SK-N-SH (cell line): ENCODE results near the gene PPP2R3B. TPM values are rescaled to one million over a fixed set of nuclear protein-coding genes. Genes with fewer than 3 reads are reported as not detected.

ENCODE experiments used
- CTCF ChIA-PET: fragments of 300-600, 350-600 bp; formaldehyde crosslinking; extraction: SDS; loops from one replicate; lab custom pipeline; 2021; lab: Yijun Ruan, JAX
- POLR2A ChIA-PET: fragments of 350-600 bp; sonication (Branson Sonifier 250); formaldehyde crosslinking; extraction: SDS; loops from one replicate; lab custom pipeline; 2020; ENCODE audit warnings: antibody characterized with exemption, inconsistent platforms; lab: Yijun Ruan, JAX
- DNase-seq: peaks from one replicate; pipeline ENCODE4 v3.0.0; 2012
- H2AFZ ChIP-seq: fragments of 200-600 bp; sonication (generic); 2 replicates; pipeline ENCODE4 v1.8.1; 2016; ENCODE audit warnings: antibody characterized with exemption, mild to moderate bottlenecking, low read depth
- H3F3A ChIP-seq: fragments of 200-600 bp; sonication (generic); replicated peaks from 2 replicates; pipeline ENCODE3; 2016; ENCODE audit warnings: antibody characterized with exemption, mild to moderate bottlenecking; ENCODE audit not compliant: insufficient read depth
- H3K27ac ChIP-seq, 2 experiments: fragments of 200-500 bp in 1 of 2; fragments of 200-600 bp in 1 of 2; sonication (Bioruptor generic) in 1 of 2; sonication (generic), shearing (Covaris generic) in 1 of 2; 2 replicates each; pipeline versions ENCODE4 v1.5.1 to v1.6.1; 2014 to 2016; ENCODE audit warnings: low read depth in 2 of 2, inconsistent platforms in 1 of 2, low read length in 1 of 2, mild to moderate bottlenecking in 1 of 2, mixed read lengths in 1 of 2
- H3K27me3 ChIP-seq: fragments of 200-600 bp; sonication (generic), shearing (Covaris generic); 2 replicates; pipeline ENCODE4 v1.6.1; 2016; ENCODE audit warnings: mixed run types; ENCODE audit not compliant: insufficient read depth
- H3K36me3 ChIP-seq, 2 experiments: fragments of 200-500 bp in 1 of 2; fragments of 200-600 bp in 1 of 2; sonication (Bioruptor generic) in 1 of 2; sonication (generic) in 1 of 2; replicated peaks in 1 of 2; 2 replicates each; pipeline versions ENCODE3 to v1.5.1; 2014 to 2016; ENCODE audit warnings: low read length in 1 of 2, mild to moderate bottlenecking in 1 of 2; ENCODE audit not compliant: insufficient read depth in 2 of 2, control insufficient read depth in 1 of 2
- H3K4me1 ChIP-seq, 2 experiments: fragments of 200-500 bp in 1 of 2; fragments of 200-600 bp in 1 of 2; sonication (Bioruptor generic) in 1 of 2; sonication (generic), shearing (Covaris generic) in 1 of 2; 2 replicates each; pipeline versions ENCODE4 v1.5.1 to v1.6.1; 2014 to 2016; ENCODE audit warnings: low read depth in 1 of 2, low read length in 1 of 2, mixed run types in 1 of 2; ENCODE audit not compliant: insufficient read depth in 2 of 2, control insufficient read depth in 1 of 2
- H3K4me2 ChIP-seq: fragments of 200-600 bp; sonication (generic), shearing (Covaris generic); 2 replicates; pipeline ENCODE4 v1.6.1; 2017; ENCODE audit warnings: mixed run types
- H3K4me3 ChIP-seq, 2 experiments: fragments of 200-500 bp in 1 of 2; fragments of 200-600 bp in 1 of 2; sonication (Bioruptor generic) in 1 of 2; sonication (generic), shearing (Covaris generic) in 1 of 2; 2 replicates each; pipeline versions ENCODE4 v1.5.1 to v1.8.1; 2014 to 2016; ENCODE audit warnings: low read depth in 2 of 2, inconsistent platforms in 1 of 2, low read length in 1 of 2, mild to moderate bottlenecking in 1 of 2, mixed read lengths in 1 of 2, moderate library complexity in 1 of 2
- H3K79me2 ChIP-seq: fragments of 200-600 bp; sonication (generic); 2 replicates; pipeline ENCODE4 v1.8.1; 2017; ENCODE audit warnings: mild to moderate bottlenecking; ENCODE audit not compliant: insufficient read depth
- H3K9ac ChIP-seq: fragments of 200-600 bp; sonication (generic); 2 replicates; pipeline ENCODE4 v1.6.1; 2017; ENCODE audit warnings: mixed run types
- H3K9me2 ChIP-seq: fragments of 200-600 bp; sonication (generic); 2 replicates; pipeline ENCODE4 v1.6.1; 2017; ENCODE audit warnings: mixed run types
- H3K9me3 ChIP-seq: fragments of 200-600 bp; sonication (generic); 2 replicates; pipeline ENCODE4 v1.6.1; 2017; ENCODE audit warnings: mixed run types, mild to moderate bottlenecking, moderate library complexity
- H4K20me1 ChIP-seq: fragments of 200-600 bp; sonication (generic); 2 replicates; pipeline ENCODE4 v1.6.1; 2017; ENCODE audit warnings: mild to moderate bottlenecking, mixed run types; ENCODE audit not compliant: insufficient read depth
- CHD2 ChIP-seq: fragments of 150-350 bp; IDR thresholded peaks from 2 replicates; pipeline ENCODE4 v1.6.1; 2018; ENCODE audit warnings: low read length; ENCODE audit not compliant: partially characterized antibody
- ELF1 ChIP-seq: IDR thresholded peaks from 2 replicates; pipeline ENCODE4 v1.4.0; 2012
- FOXJ3 ChIP-seq: sonication (generic); formaldehyde crosslinking; IDR thresholded peaks from 2 replicates; pipeline ENCODE4 v1.5.1; 2020; ENCODE audit warnings: mild to moderate bottlenecking, missing genetic modification reagents
- MXI1 ChIP-seq: IDR thresholded peaks from 2 replicates; pipeline ENCODE4 v1.6.1; 2012; ENCODE audit warnings: mild to moderate bottlenecking, low read depth, low read length, improper control_type of control experiment
- NRF1 ChIP-seq: IDR thresholded peaks from 2 replicates; pipeline ENCODE4 v1.6.1; 2012; ENCODE audit warnings: low read depth, mild to moderate bottlenecking, low read length
- POLR2AphosphoS5 ChIP-seq: IDR thresholded peaks from 2 replicates; pipeline ENCODE4 v1.6.1; 2012; ENCODE audit warnings: low read depth, low read length
- SIN3A ChIP-seq: IDR thresholded peaks from 2 replicates; pipeline ENCODE4 v1.6.1; 2012; ENCODE audit warnings: low read depth, mild to moderate bottlenecking, low read length, moderate library complexity, borderline replicate concordance
- TAF1 ChIP-seq: IDR thresholded peaks from 2 replicates; pipeline ENCODE4 v1.6.1; 2012; ENCODE audit warnings: low read depth, mild to moderate bottlenecking, low read length, moderate library complexity, borderline replicate concordance
- TCF12 ChIP-seq: IDR thresholded peaks from 2 replicates; pipeline ENCODE4 v1.4.0; 2012
- YY1 ChIP-seq: IDR thresholded peaks from 2 replicates; pipeline ENCODE4 v1.4.0; 2012; ENCODE audit warnings: low read depth, mild to moderate bottlenecking
- WGBS: methylation state at CpG from one replicate; pipeline ENCODE4 v1.1.6; 2017; ENCODE audit warnings: low lambda C conversion rate; 5-methylcytosine and 5-hydroxymethylcytosine counted together
- polyA plus RNA-seq, 3 experiments: library from polyadenylated mRNA; depleted of rRNA; stranded (reverse); fragments of >200 nt; gene quantifications; 2 replicates each; pipeline ENCODE4 v1.2.3, GENCODE V29; 2012
- TF ChIP-seq, protein P1 (sequence below): IDR thresholded peaks from 2 replicates; pipeline ENCODE4 v1.4.0; 2012; ENCODE audit warnings: low read depth
- TF ChIP-seq, protein P2 (sequence below): IDR thresholded peaks from 2 replicates; pipeline ENCODE4 v1.6.1; 2012; ENCODE audit warnings: mild to moderate bottlenecking, low read depth, low read length, moderate library complexity
- TF ChIP-seq, protein P3 (sequence below): IDR thresholded peaks from 2 replicates; pipeline ENCODE4 v1.4.0; 2012; ENCODE audit warnings: low read depth, borderline replicate concordance

Gene PPP2R3B, protein sequence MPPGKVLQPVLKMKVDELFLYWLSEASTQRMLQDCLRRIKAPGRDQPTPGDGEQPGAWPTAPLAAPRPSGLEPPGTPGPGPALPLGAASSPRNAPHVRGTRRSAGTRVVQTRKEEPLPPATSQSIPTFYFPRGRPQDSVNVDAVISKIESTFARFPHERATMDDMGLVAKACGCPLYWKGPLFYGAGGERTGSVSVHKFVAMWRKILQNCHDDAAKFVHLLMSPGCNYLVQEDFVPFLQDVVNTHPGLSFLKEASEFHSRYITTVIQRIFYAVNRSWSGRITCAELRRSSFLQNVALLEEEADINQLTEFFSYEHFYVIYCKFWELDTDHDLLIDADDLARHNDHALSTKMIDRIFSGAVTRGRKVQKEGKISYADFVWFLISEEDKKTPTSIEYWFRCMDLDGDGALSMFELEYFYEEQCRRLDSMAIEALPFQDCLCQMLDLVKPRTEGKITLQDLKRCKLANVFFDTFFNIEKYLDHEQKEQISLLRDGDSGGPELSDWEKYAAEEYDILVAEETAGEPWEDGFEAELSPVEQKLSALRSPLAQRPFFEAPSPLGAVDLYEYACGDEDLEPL
- polyA plus RNA-seq (2012; rRNA removed): 18.9 and 19.4 TPM in 2 replicates
- 7.3 and 11.6 TPM in 2 replicates for polyA plus RNA-seq (2012; cell fraction: cytosol; rRNA removed)
- 83.6 and 106 TPM in 2 replicates for polyA plus RNA-seq (2012; cell fraction: nucleus; rRNA removed)

DNA sequence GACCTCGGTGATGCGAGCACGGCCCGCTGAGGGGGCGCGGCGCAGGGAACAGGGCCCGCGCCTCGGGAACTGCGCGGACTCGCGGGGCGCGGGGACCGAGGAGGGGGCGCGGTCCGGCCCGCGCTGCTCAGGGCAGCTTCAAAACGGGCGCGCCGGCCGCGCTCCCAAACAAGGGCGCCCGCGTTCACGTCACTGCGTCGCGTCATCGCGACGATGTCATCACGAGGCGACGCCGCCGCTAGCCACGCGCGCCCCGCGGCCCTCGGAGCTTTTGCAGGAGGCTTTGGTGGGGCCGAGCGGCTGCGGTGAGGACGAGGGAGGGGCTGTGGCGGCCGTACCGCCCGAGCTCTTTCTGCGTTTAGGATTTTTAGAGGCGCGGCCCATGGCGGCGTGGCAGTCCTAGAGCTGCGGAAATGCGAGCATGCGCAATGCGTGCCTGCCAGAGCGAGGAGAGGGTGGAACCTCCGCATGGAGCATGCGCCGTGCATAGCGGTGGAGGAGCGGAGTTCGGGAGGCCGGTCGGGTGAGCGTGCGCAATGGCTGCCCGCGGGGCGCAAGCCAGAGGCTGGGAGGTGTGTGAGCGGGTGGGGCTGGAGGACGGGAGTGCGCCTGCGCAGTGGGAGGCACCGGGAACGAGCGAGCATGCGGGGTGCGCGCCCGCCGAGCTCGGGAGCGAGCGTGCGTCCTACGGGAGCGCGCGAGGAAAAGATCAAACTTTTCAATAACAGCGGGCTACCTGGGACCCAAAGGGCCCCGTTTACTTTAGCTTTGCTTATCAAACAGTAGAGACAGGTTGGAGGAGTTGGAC lies at the start of gene PPP2R3B:
PPP2R3B (minus strand) TSS at position 140 of the 808 bp plus-strand sequence. CDS start 216 bp downstream, outside the sequence.
- peaks cover 30% of the 10 kb centered on the region for H3K79me2 ChIP-seq
- ChIA-PET CTCF (no interaction called here), POLR2A (no interaction called here)
- no CpG with 5 or more reads among the region's 102 CpGs for WGBS
- DNase-seq: peak; percentile 100
- H3K4me2 ChIP-seq: peak within 1 kb of the TSS; percentile 79
- H3K36me3 ChIP-seq: no peaks in the 10 kb centered on the region
- no peaks in the 10 kb centered on the region for H3K9me3 ChIP-seq
- H4K20me1 ChIP-seq: no peaks in the 10 kb centered on the region
- H3K27ac ChIP-seq: peak within 1 kb of the TSS; percentile 96 to 97
- no peaks in the 10 kb centered on the region for H3K9me2 ChIP-seq
- peak within 1 kb of the TSS; percentile 99 for H3K9ac ChIP-seq
- H3K4me1 ChIP-seq: peaks cover 0 to 3% of the 10 kb centered on the region in 2 experiments; a peak in 1 of 4 replicates
- H3F3A ChIP-seq: peaks cover 4% of the 10 kb centered on the region
- no peaks in the 10 kb centered on the region for H3K27me3 ChIP-seq
- peak within 1 kb of the TSS; percentile 76 to 86 for H3K4me3 ChIP-seq
- peak; percentile 41 for TF ChIP-seq CHD2
- peak; percentile 94; the same call in 1 of the 2 replicates for TF ChIP-seq SIN3A
- peak; percentile 80 for TF ChIP-seq POLR2AphosphoS5
- TF ChIP-seq YY1: peak; percentile 62; the same call in 1 of the 2 replicates
- TF ChIP-seq FOXJ3: no peak
- TF ChIP-seq ELF1: peak; percentile 49
- TF ChIP-seq, protein P1, sequence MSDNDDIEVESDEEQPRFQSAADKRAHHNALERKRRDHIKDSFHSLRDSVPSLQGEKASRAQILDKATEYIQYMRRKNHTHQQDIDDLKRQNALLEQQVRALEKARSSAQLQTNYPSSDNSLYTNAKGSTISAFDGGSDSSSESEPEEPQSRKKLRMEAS: peak; percentile 91
- peak; percentile 99 for TF ChIP-seq NRF1
- TF ChIP-seq TAF1: 0 out of 2 replicates have a peak, but pooled peaks have one; percentile 44
- no peak for TF ChIP-seq TCF12
- TF ChIP-seq, protein P2, sequence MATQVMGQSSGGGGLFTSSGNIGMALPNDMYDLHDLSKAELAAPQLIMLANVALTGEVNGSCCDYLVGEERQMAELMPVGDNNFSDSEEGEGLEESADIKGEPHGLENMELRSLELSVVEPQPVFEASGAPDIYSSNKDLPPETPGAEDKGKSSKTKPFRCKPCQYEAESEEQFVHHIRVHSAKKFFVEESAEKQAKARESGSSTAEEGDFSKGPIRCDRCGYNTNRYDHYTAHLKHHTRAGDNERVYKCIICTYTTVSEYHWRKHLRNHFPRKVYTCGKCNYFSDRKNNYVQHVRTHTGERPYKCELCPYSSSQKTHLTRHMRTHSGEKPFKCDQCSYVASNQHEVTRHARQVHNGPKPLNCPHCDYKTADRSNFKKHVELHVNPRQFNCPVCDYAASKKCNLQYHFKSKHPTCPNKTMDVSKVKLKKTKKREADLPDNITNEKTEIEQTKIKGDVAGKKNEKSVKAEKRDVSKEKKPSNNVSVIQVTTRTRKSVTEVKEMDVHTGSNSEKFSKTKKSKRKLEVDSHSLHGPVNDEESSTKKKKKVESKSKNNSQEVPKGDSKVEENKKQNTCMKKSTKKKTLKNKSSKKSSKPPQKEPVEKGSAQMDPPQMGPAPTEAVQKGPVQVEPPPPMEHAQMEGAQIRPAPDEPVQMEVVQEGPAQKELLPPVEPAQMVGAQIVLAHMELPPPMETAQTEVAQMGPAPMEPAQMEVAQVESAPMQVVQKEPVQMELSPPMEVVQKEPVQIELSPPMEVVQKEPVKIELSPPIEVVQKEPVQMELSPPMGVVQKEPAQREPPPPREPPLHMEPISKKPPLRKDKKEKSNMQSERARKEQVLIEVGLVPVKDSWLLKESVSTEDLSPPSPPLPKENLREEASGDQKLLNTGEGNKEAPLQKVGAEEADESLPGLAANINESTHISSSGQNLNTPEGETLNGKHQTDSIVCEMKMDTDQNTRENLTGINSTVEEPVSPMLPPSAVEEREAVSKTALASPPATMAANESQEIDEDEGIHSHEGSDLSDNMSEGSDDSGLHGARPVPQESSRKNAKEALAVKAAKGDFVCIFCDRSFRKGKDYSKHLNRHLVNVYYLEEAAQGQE: peak; percentile 46; the same call in 1 of the 2 replicates
- TF ChIP-seq, protein P3, sequence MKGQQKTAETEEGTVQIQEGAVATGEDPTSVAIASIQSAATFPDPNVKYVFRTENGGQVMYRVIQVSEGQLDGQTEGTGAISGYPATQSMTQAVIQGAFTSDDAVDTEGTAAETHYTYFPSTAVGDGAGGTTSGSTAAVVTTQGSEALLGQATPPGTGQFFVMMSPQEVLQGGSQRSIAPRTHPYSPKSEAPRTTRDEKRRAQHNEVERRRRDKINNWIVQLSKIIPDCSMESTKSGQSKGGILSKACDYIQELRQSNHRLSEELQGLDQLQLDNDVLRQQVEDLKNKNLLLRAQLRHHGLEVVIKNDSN: no peak
- peak; percentile 95 for TF ChIP-seq MXI1
- H2AFZ ChIP-seq: peak within 1 kb of the TSS; percentile 94
